ENCODE data around the gene RAB40C.

DNA sequence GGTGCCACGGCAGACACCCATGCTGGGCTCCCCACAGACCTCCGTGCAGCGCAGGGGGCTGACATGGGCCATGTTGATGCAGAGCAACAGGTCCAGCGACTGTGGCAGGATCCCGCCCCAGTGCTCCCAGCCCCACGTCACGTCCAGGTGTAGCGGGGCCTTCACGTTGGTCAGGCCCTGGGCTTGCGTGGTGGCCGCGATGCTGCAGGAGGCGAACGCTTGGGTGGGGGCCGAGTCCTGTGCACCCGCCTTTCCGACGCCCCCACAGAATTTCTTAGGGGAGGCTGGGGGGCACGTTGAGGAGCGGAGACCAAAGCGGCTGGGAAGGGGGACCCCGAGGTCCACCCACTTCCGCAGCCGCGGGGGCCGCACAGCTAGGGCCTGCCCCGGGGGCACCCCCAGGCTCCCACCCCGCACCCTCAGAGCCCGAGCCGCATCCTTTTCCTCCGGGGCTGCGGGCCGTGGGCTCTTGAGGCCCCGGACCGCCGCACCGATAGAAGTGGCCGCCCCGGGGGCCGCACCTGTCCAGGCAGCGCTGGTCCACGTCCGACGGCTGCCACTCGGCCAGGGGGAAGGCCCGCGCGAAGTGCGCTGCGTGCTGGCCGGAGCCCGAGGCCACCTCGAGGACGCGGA is 45.8 kb downstream of the RAB40C start:
- TF ChIP-seq, protein P1, sequence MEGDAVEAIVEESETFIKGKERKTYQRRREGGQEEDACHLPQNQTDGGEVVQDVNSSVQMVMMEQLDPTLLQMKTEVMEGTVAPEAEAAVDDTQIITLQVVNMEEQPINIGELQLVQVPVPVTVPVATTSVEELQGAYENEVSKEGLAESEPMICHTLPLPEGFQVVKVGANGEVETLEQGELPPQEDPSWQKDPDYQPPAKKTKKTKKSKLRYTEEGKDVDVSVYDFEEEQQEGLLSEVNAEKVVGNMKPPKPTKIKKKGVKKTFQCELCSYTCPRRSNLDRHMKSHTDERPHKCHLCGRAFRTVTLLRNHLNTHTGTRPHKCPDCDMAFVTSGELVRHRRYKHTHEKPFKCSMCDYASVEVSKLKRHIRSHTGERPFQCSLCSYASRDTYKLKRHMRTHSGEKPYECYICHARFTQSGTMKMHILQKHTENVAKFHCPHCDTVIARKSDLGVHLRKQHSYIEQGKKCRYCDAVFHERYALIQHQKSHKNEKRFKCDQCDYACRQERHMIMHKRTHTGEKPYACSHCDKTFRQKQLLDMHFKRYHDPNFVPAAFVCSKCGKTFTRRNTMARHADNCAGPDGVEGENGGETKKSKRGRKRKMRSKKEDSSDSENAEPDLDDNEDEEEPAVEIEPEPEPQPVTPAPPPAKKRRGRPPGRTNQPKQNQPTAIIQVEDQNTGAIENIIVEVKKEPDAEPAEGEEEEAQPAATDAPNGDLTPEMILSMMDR (IDR thresholded peaks at IDR 0.05) = peak in 1 of 4 experiments; percentile 21
- TF ChIP-seq EP300 (IDR thresholded peaks at IDR 0.05) (no peak), POLR2A (IDR thresholded peaks at IDR 0.05) (no peak)
